Sigmoid colon (tissue), 7 donors: ENCODE measurements around the gene ELOVL7. TPM values are rescaled to one million over a fixed set of nuclear protein-coding genes. Genes with fewer than 3 reads are reported as not detected.
"Not testable (repeated sequence)": the region's sequence is repeated elsewhere in the genome, so short reads cannot be mapped to it uniquely, and the experiment has no call there.

Experiments used
- DNase-seq: peaks from one replicate; pipeline ENCODE4 v3.0.0-alpha.2; 2019
- H3K27ac ChIP-seq, 4 donors: fragments of 200-600 bp; sonication (generic); one replicate each; pipeline ENCODE4 v1.5.1; 2016 to 2019; ENCODE audit warnings: mild to moderate bottlenecking in 1 of 4
- H3K27me3 ChIP-seq, 3 donors: fragments of 200-600 bp; sonication (generic); one replicate each; pipeline ENCODE4 v1.5.1; 2019; ENCODE audit warnings: mild to moderate bottlenecking in 1 of 3
- H3K36me3 ChIP-seq, 4 donors: fragments of 200-600 bp; sonication (generic); one replicate each; pipeline ENCODE4 v1.5.1; 2016 to 2019
- H3K4me1 ChIP-seq, 4 donors: fragments of 200-600 bp; sonication (generic); one replicate each; pipeline ENCODE4 v1.5.1; 2017 to 2019
- H3K4me3 ChIP-seq, 4 donors: fragments of 200-600 bp; sonication (generic); one replicate each; pipeline ENCODE4 v1.5.1; 2017 to 2019; ENCODE audit warnings: mild to moderate bottlenecking in 2 of 4, moderate library complexity in 1 of 4
- H3K9me3 ChIP-seq, 4 donors: fragments of 200-600 bp in 3 of 4; sonication (generic) in 3 of 4; one replicate each; pipeline versions ENCODE4 v1.5.1 to v1.6.1; 2013 to 2019
- EP300 ChIP-seq, 4 donors: sonication (generic); formaldehyde crosslinking; IDR thresholded peaks; one replicate each; pipeline ENCODE4 v1.6.1; 2017; ENCODE audit warnings: antibody characterized with exemption in 4 of 4
- POLR2A ChIP-seq, 2 donors: fragments of 450-650 bp; IDR thresholded peaks; one replicate each; pipeline ENCODE4 v1.6.1; 2016; ENCODE audit warnings: antibody characterized with exemption in 2 of 2, mild to moderate bottlenecking in 2 of 2, moderate library complexity in 2 of 2
- POLR2AphosphoS5 ChIP-seq, 4 donors: sonication (generic); formaldehyde crosslinking; IDR thresholded peaks; one replicate each; pipeline ENCODE4 v1.6.1; 2017; ENCODE audit warnings: antibody characterized with exemption in 4 of 4
- WGBS, 2 donors: extraction: QIAGEN DNeasy Blood & Tissue Kit; methylation state at CpG; one replicate each; pipeline ENCODE4 v1.1.7; 2013; 5-methylcytosine and 5-hydroxymethylcytosine counted together
- intact Hi-C: fragments of 100-400 bp; cut with DNase I; formaldehyde crosslinking; loops from one replicate; pipeline ENCODE4 v1.15.1; 2023
- polyA plus RNA-seq, 3 donors: library from polyadenylated mRNA; stranded (reverse); fragments of 200-250 nt; gene quantifications; one replicate each; pipeline ENCODE4 v1.2.3, GENCODE V29; 2013
- total RNA-seq, 4 donors: library from RNA; depleted of rRNA; stranded (reverse); fragments of >200 nt; gene quantifications; one replicate each; pipeline ENCODE4 v1.1.0, GENCODE V29; 2016
- TF ChIP-seq, protein P1 (sequence below), 4 experiments: fragments of 450-650 bp in 3 of 4; fragments of 200-600 bp in 1 of 4; IDR thresholded peaks; one replicate each; pipeline ENCODE4 v1.5.1; 2016 to 2019; ENCODE audit warnings: antibody characterized with exemption in 4 of 4, mild to moderate bottlenecking in 3 of 4, moderate library complexity in 2 of 4
- donor health status: healthy with polysubstance abuse.
- donor health status: Bipolar disorder and iron deficiency.
- donor health status: healthy.

Gene ELOVL7
- total and polyA plus RNA-seq, 7 donors, result 1.2 to 8.9 (median 2.5) TPM

GRCh38 chr5:60887096-60887495, 43.0 kb upstream of the ELOVL7 start:
- Histone ChIP-seq H3K4me3 (no peak overlapping the region), H3K9me3 (no peaks in the 10 kb centered on the region), H3K27ac (no peak overlapping the region), H3K27me3 (no peaks in the 10 kb centered on the region), H3K36me3 (peaks cover 0 to 6% (median 0%) of the 10 kb centered on the region in 4 donors), H3K4me1 (no peaks in the 10 kb centered on the region)
- no peak for TF ChIP-seq EP300 (IDR thresholded peaks at IDR 0.05)
- TF ChIP-seq POLR2AphosphoS5 (IDR thresholded peaks at IDR 0.05), result no peak
- TF ChIP-seq POLR2A (IDR thresholded peaks at IDR 0.05), result no peak
- TF ChIP-seq, protein P1, sequence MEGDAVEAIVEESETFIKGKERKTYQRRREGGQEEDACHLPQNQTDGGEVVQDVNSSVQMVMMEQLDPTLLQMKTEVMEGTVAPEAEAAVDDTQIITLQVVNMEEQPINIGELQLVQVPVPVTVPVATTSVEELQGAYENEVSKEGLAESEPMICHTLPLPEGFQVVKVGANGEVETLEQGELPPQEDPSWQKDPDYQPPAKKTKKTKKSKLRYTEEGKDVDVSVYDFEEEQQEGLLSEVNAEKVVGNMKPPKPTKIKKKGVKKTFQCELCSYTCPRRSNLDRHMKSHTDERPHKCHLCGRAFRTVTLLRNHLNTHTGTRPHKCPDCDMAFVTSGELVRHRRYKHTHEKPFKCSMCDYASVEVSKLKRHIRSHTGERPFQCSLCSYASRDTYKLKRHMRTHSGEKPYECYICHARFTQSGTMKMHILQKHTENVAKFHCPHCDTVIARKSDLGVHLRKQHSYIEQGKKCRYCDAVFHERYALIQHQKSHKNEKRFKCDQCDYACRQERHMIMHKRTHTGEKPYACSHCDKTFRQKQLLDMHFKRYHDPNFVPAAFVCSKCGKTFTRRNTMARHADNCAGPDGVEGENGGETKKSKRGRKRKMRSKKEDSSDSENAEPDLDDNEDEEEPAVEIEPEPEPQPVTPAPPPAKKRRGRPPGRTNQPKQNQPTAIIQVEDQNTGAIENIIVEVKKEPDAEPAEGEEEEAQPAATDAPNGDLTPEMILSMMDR (IDR thresholded peaks at IDR 0.05), result no peak
- 98 to 100% methylated on average over 1 of the region's 1 CpG for WGBS, 2 donors
- intact Hi-C loops, result no loop called here
- no peak for DNase-seq

DNA sequence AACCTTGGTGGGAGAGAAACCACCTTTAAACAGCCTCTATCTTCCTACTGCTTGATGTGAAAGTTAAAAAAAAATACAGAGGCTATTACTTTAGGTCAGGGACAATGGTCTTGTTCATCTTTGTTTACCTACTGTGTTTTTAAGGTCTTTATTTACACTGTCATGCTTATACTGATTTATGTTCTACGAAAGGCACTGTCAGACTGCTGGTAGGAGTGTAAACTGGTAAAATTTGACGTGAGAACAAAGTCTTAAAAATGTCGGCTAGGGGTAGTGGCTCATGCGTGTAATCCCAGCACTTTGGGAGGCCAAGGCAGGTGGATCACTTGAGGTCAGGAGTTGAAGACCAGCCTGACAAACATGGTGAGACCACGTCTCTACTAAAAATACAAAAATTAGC, 42.1 kb upstream of the ELOVL7 start:
- Histone ChIP-seq H3K27me3 (no peaks in the 10 kb centered on the region), H3K4me3 (no peak overlapping the region), H3K27ac (no peak overlapping the region), H3K9me3 (no peaks in the 10 kb centered on the region), H3K4me1 (no peaks in the 10 kb centered on the region), H3K36me3 (peaks cover 0 to 6% (median 0%) of the 10 kb centered on the region in 4 donors)
- 86 to 89% methylated on average over 5 of the region's 5 CpGs for whole genome bisulfite sequencing, 2 donors
- no peak for DNase-seq
- no peak for TF ChIP-seq EP300 (IDR thresholded peaks at IDR 0.05)
- TF ChIP-seq POLR2A (IDR thresholded peaks at IDR 0.05), result no peak
- TF ChIP-seq, protein P1 (IDR thresholded peaks at IDR 0.05), result no peak
- no peak for TF ChIP-seq POLR2AphosphoS5 (IDR thresholded peaks at IDR 0.05)
- intact Hi-C loops, result no loop called here

DNA sequence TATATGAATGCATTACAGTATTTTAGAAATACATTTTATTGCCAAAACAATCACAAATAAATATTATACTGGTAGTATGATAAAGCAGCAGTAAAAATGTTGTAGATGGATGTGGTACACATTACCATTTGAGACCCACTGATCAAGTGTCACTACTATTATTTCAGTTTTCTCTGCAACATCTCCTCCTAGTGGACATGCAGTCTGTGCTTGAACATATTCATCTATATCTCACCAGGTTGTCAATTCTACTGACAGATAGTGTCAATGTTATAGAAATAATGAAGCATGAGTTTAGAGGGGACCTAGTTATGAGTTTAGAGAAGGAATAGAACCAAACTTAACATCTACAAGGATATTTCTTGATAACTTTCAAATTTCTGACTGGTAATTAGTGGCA, 39.2 kb upstream of the ELOVL7 start:
- H3K27me3 ChIP-seq, result no peaks in the 10 kb centered on the region
- DNase-seq, result no peak
- TF ChIP-seq, protein P1 (IDR thresholded peaks at IDR 0.05), result no peak
- TF ChIP-seq POLR2A (IDR thresholded peaks at IDR 0.05) (no peak), POLR2AphosphoS5 (IDR thresholded peaks at IDR 0.05) (no peak), EP300 (IDR thresholded peaks at IDR 0.05) (no peak)
- H3K27ac ChIP-seq, result no peak overlapping the region
- H3K9me3 ChIP-seq, result no peaks in the 10 kb centered on the region
- no peak overlapping the region for H3K4me3 ChIP-seq
- H3K4me1 ChIP-seq, result no peaks in the 10 kb centered on the region
- intact Hi-C loops, result no loop called here
- H3K36me3 ChIP-seq, result peaks cover 0 to 6% (median 0%) of the 10 kb centered on the region in 4 donors

DNA sequence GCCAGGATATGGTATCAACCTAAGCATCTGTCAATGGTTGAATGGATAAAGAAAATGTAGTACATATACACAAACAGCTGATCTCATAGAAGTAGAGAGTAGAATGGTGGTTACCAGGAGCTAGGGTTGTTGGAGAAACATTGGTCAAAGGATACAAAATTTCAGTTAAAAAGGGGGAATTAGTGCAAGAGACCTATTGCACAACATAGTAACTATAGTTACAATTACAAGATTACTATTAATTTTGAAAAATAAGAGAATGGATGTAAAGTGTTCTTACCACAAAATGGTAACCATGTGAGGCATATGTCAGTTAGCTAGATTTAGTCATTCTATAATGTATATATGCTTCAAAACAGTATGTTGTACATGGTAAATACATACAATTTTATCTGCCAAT, 28.8 kb upstream of the ELOVL7 start:
- Histone ChIP-seq H3K27me3 (no peaks in the 10 kb centered on the region), H3K27ac (no peak overlapping the region), H3K36me3 (peaks cover 0 to 3% (median 0%) of the 10 kb centered on the region in 4 donors), H3K4me1 (no peaks in the 10 kb centered on the region), H3K9me3 (peaks cover 0 to 8% (median 0%) of the 10 kb centered on the region in 4 donors), H3K4me3 (no peak overlapping the region)
- DNase-seq, result no peak
- TF ChIP-seq POLR2A (IDR thresholded peaks at IDR 0.05) (no peak), POLR2AphosphoS5 (IDR thresholded peaks at IDR 0.05) (no peak), EP300 (IDR thresholded peaks at IDR 0.05) (no peak)
- intact Hi-C loops, result no loop called here

DNA sequence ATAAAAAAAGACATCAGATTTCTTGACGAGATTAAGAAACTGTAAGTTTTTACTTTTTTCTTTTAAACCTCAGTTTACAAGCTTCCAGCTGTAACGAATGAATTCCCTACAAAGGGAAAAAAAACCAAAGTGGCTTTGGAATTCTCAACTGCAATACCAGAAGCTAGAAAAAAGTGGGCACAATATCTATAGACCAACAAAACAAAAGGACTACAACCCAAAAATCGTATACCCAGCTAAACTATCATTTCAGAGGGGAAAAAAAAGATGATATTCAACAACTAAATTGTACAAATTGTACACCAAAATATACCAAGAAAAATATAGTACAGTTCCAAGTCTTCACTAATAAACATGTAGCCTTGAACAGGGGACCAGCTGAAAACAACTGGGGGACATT, 26.8 kb upstream of the ELOVL7 start:
- H3K36me3 ChIP-seq, result peaks cover 0 to 3% (median 0%) of the 10 kb centered on the region in 4 donors
- H3K27me3 ChIP-seq, result no peaks in the 10 kb centered on the region
- no peak for DNase-seq
- intact Hi-C loops, result no loop called here
- 95 to 96% methylated on average over 3 of the region's 3 CpGs for WGBS, 2 donors
- H3K4me3 ChIP-seq, result no peak overlapping the region
- H3K27ac ChIP-seq, result no peak overlapping the region
- TF ChIP-seq POLR2AphosphoS5 (IDR thresholded peaks at IDR 0.05) (no peak), POLR2A (IDR thresholded peaks at IDR 0.05) (no peak), EP300 (IDR thresholded peaks at IDR 0.05) (no peak)
- TF ChIP-seq, protein P1 (IDR thresholded peaks at IDR 0.05), result no peak
- H3K9me3 ChIP-seq, result peaks cover 0 to 8% (median 0%) of the 10 kb centered on the region in 4 donors
- no peaks in the 10 kb centered on the region for H3K4me1 ChIP-seq

DNA sequence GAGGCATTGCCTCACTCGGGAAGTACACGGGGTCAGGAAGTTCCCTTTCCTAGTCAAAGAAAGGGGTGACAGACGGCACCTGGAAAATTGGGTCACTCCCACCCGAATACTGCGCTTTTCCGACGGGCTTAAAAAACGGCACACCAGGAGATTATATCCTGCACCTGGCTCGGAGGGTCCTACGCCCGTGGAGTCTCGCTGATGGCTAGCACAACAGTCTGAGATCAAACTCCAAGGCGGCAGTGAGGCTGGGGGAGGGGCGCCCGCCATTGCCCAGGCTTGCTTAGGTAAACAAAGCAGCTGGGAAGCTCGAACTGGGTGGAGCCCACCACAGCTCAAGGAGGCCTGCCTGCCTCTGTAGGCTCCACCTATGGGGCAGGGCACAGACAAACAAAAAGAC, 16.5 kb upstream of the ELOVL7 start:
- DNase-seq, H3K27ac ChIP-seq, H3K9me3 ChIP-seq, H3K36me3 ChIP-seq, H3K4me3 ChIP-seq, H3K4me1 ChIP-seq, intact Hi-C loops, H3K27me3 ChIP-seq: not testable (repeated sequence)
- 92 to 94% methylated on average over 16 of the region's 16 CpGs for WGBS, 2 donors
